ENCODE measurements around the gene HSPA1A.
"Not testable (repeated sequence)": the region's sequence is repeated elsewhere in the genome, so short reads cannot be mapped to it uniquely, and the experiment has no call there.

HSPA1A gene

GRCh38 chr6:31819871-31820299 is 4.5 kb downstream of the HSPA1A start:
- Histone ChIP-seq H3K36me3 (replicated peaks) (no peaks in the 10 kb centered on the region), H3K4me3 (ENCODE audit: low read depth, low read length) (no peak overlapping the region), H3K27ac (no peak overlapping the region), H3K27me3 (replicated peaks) (no peaks in the 10 kb centered on the region)
- in situ Hi-C loops (cut with HindIII; ENCODE audit: low pct_ligation_motif_present, low sequenced_read_pairs), result no loop called here
- DNase-seq, result no peak
- TF ChIP-seq CTCF (IDR thresholded peaks at IDR 0.05; ENCODE audit: low read depth, low read length, missing control alignments), result no peak

- DNase-seq; H3K4me3 ChIP-seq (ENCODE audit: low read depth, low read length); H3K27ac ChIP-seq; H3K27me3 ChIP-seq (replicated peaks); in situ Hi-C loops (cut with HindIII; ENCODE audit: low pct_ligation_motif_present, low sequenced_read_pairs); H3K36me3 ChIP-seq (replicated peaks): not testable (repeated sequence)
Measured at GRCh38 chr6:31820399-31820798, 5.1 kb downstream of the HSPA1A start.

DNA sequence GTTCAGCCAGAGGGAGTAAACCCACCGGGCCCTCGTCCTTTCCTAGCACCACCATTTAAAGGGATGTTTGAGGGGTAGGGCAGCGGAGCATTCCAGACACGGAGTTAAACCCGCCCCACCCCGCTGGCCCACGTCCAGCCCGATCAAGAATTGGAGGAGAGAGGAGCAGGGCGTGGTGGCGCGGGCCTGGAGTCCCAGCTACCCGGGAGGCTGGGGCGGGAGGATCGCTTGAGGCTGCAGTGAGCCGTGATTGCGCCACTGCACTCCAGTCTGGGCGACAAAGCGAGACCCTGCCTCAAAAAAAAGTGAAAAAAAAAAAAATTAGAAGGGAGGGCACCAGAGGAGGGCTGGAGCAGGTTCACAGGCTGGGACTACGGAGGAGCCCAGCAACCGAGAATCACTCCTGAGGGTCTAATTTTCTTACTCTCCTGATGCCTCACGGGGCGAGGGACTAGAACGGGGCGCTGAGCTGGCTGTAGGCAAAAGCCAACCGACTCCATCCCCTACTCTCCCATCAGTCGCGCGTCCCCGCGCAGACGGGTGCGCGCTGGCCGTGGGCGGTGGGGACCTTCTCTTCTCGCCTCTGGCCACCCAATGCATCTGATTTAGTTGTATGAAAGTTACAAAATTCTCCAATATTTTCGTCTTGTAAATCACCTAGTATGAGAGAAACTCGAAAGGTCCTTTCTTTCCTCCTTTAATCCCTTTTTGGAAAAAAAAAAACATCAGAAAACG is 6.1 kb downstream of the HSPA1A start:
- Histone ChIP-seq H3K27me3 (replicated peaks) (no peaks in the 10 kb centered on the region), H3K27ac (peak overlapping the region; percentile 80), H3K36me3 (replicated peaks) (no peaks in the 10 kb centered on the region), H3K4me3 (ENCODE audit: low read depth, low read length) (peak overlapping the region; percentile 64)
- TF ChIP-seq CTCF (IDR thresholded peaks at IDR 0.05; ENCODE audit: low read depth, low read length, missing control alignments), result no peak
- DNase-seq, result no peak
- in situ Hi-C loops (cut with HindIII; ENCODE audit: low pct_ligation_motif_present, low sequenced_read_pairs), result no loop called here

- peak overlapping the region; percentile 64 for H3K4me3 ChIP-seq (ENCODE audit: low read depth, low read length)
- DNase-seq, result peak; percentile 53
- no peak for TF ChIP-seq CTCF (IDR thresholded peaks at IDR 0.05; ENCODE audit: low read depth, low read length, missing control alignments)
- in situ Hi-C loops (cut with HindIII; ENCODE audit: low pct_ligation_motif_present, low sequenced_read_pairs), result no loop called here
- H3K27me3 ChIP-seq (replicated peaks), result no peaks in the 10 kb centered on the region
- H3K36me3 ChIP-seq (replicated peaks), result no peaks in the 10 kb centered on the region
- peak overlapping the region; percentile 80 for H3K27ac ChIP-seq
Measured at GRCh38 chr6:31822036-31822821, 6.9 kb downstream of the HSPA1A start.

GRCh38 chr6:31823592-31824196 is 8.4 kb downstream of the HSPA1A start:
- H3K27ac ChIP-seq; H3K4me3 ChIP-seq (ENCODE audit: low read depth, low read length); H3K36me3 ChIP-seq (replicated peaks); H3K27me3 ChIP-seq (replicated peaks); in situ Hi-C loops (cut with HindIII; ENCODE audit: low pct_ligation_motif_present, low sequenced_read_pairs); DNase-seq: not testable (repeated sequence)

GRCh38 chr6:31825553-31825952 is 10.2 kb downstream of the HSPA1A start:
- no peak overlapping the region for H3K4me3 ChIP-seq (ENCODE audit: low read depth, low read length)

More at GRCh38 chr6:31825553-31825952, 10.2 kb downstream of the HSPA1A start:
- in situ Hi-C loops (cut with HindIII; ENCODE audit: low pct_ligation_motif_present, low sequenced_read_pairs), result no loop called here
- no peak for DNase-seq
- H3K36me3 ChIP-seq (replicated peaks), result no peaks in the 10 kb centered on the region
- no peak for TF ChIP-seq CTCF (IDR thresholded peaks at IDR 0.05; ENCODE audit: low read depth, low read length, missing control alignments)
- H3K27me3 ChIP-seq (replicated peaks), result no peaks in the 10 kb centered on the region
- H3K27ac ChIP-seq, result no peak overlapping the region
